ENCODE results near the gene PRKG1.

- TF ChIP-seq CTCF (IDR thresholded peaks at IDR 0.05; ENCODE audit: low read depth, low read length), result no peak
- no peak for TF ChIP-seq EZH2phosphoT487 (IDR thresholded peaks at IDR 0.05; ENCODE audit: low read depth)
Measured at GRCh38 chr10:51377070-51377931, 303.0 kb downstream of the PRKG1 start.

Measured in OCI-LY3 (cell line).